Nephron (organoid): ENCODE measurements around the gene UBE2J2.

ENCODE experiments used
- H3K27ac Mint-ChIP-seq, 3 experiments: 2 replicates each; pipeline ENCODE4 v1.8.0; 2020; ENCODE audit warnings: mixed read lengths in 3 of 3, mild to moderate bottlenecking in 2 of 3, moderate library complexity in 1 of 3
- H3K27me3 Mint-ChIP-seq: 2 replicates; pipeline ENCODE4 v1.8.0; 2021; ENCODE audit warnings: low read depth, mild to moderate bottlenecking, moderate library complexity, mixed read lengths
- H3K36me3 Mint-ChIP-seq: 2 replicates; pipeline ENCODE4 v1.8.0; 2020; ENCODE audit warnings: low read depth, mixed read lengths
- H3K4me1 Mint-ChIP-seq: 2 replicates; pipeline ENCODE4 v1.8.0; 2020; ENCODE audit warnings: mixed read lengths
- H3K4me3 Mint-ChIP-seq, 3 experiments: 2 replicates each; pipeline ENCODE4 v1.8.0; 2020; ENCODE audit warnings: mild to moderate bottlenecking in 3 of 3, mixed read lengths in 3 of 3, moderate library complexity in 2 of 3
- H3K9me3 Mint-ChIP-seq: 2 replicates; pipeline ENCODE4 v1.8.0; 2020; ENCODE audit warnings: mixed read lengths
- CTCF ChIP-seq, 3 experiments: fragments of 200-600 bp; sonication (generic); IDR thresholded peaks; one replicate each; pipeline ENCODE4 v1.5.0; 2021; ENCODE audit warnings: antibody characterized with exemption in 3 of 3; ENCODE audit not compliant: unreplicated experiment in 3 of 3

UBE2J2 gene

GRCh38 chr1:1291548-1292441 is 18.1 kb upstream of the UBE2J2 start:
- H3K27me3 Mint-ChIP-seq = no peaks in the 10 kb centered on the region
- no peak overlapping the region for H3K4me3 Mint-ChIP-seq
- no peaks in the 10 kb centered on the region for H3K36me3 Mint-ChIP-seq
- H3K9me3 Mint-ChIP-seq = no peaks in the 10 kb centered on the region
- no peak overlapping the region for H3K27ac Mint-ChIP-seq
- peak; percentile 70 to 83 (median 70) for TF ChIP-seq CTCF (IDR thresholded peaks at IDR 0.05; ENCODE audit: unreplicated experiment in 3 of 3)
- no peaks in the 10 kb centered on the region for H3K4me1 Mint-ChIP-seq

GRCh38 chr1:1291023-1291528 is 17.4 kb upstream of the UBE2J2 start:
- no peak overlapping the region for H3K4me3 Mint-ChIP-seq
- no peak overlapping the region for H3K27ac Mint-ChIP-seq
- H3K36me3 Mint-ChIP-seq = no peaks in the 10 kb centered on the region
- no peak for TF ChIP-seq CTCF (IDR thresholded peaks at IDR 0.05; ENCODE audit: unreplicated experiment in 3 of 3)
- no peaks in the 10 kb centered on the region for H3K9me3 Mint-ChIP-seq
- no peaks in the 10 kb centered on the region for H3K27me3 Mint-ChIP-seq
- no peaks in the 10 kb centered on the region for H3K4me1 Mint-ChIP-seq

- Mint-ChIP-seq H3K36me3 (no peaks in the 10 kb centered on the region), H3K27me3 (no peaks in the 10 kb centered on the region), H3K4me1 (no peaks in the 10 kb centered on the region), H3K27ac (no peak overlapping the region), H3K4me3 (no peak overlapping the region), H3K9me3 (no peaks in the 10 kb centered on the region)
- TF ChIP-seq CTCF (IDR thresholded peaks at IDR 0.05; ENCODE audit: unreplicated experiment in 3 of 3) = peak; percentile 37 to 57 (median 46)
Measured at GRCh38 chr1:1290238-1290731, 16.6 kb upstream of the UBE2J2 start.

- H3K4me1 Mint-ChIP-seq = peaks cover under 1% of the 10 kb centered on the region
- H3K4me3 Mint-ChIP-seq = no peak overlapping the region
- TF ChIP-seq CTCF (IDR thresholded peaks at IDR 0.05; ENCODE audit: unreplicated experiment in 3 of 3) = no peak
- H3K27ac Mint-ChIP-seq = no peak overlapping the region
- no peaks in the 10 kb centered on the region for H3K36me3 Mint-ChIP-seq
- H3K9me3 Mint-ChIP-seq = no peaks in the 10 kb centered on the region
- peaks cover 2% of the 10 kb centered on the region for H3K27me3 Mint-ChIP-seq
Measured at GRCh38 chr1:1287288-1288110, 13.8 kb upstream of the UBE2J2 start.

GRCh38 chr1:1286313-1287261 is 12.9 kb upstream of the UBE2J2 start:
- Mint-ChIP-seq H3K9me3 (no peaks in the 10 kb centered on the region), H3K4me1 (peaks cover 4% of the 10 kb centered on the region), H3K27ac (no peak overlapping the region), H3K27me3 (peaks cover 6% of the 10 kb centered on the region), H3K4me3 (no peak overlapping the region), H3K36me3 (no peaks in the 10 kb centered on the region)
- TF ChIP-seq CTCF (IDR thresholded peaks at IDR 0.05; ENCODE audit: unreplicated experiment in 3 of 3) = no peak
